PC-3 (cell line): ENCODE results near the gene EVA1B.

Source experiments
- CTCF ChIP-seq: fragments of 300-600 bp; sonication (generic); conservative IDR thresholded peaks from 2 replicates; pipeline ENCODE4 v1.5.1; 2017; ENCODE audit warnings: antibody characterized with exemption, low read depth, mild to moderate bottlenecking, low read length
- EZH2 ChIP-seq: fragments of 300-600 bp; sonication (generic); IDR thresholded peaks from one replicate; pipeline ENCODE4 v1.6.1; 2017; ENCODE audit warnings: antibody characterized with exemption, mild to moderate bottlenecking, low read length; ENCODE audit not compliant: unreplicated experiment
- EZH2phosphoT487 ChIP-seq: fragments of 300-600 bp; sonication (generic); IDR thresholded peaks from 2 replicates; pipeline ENCODE4 v1.6.1; 2018; ENCODE audit warnings: mild to moderate bottlenecking, antibody characterized with exemption, low read length, borderline replicate concordance

DNA sequence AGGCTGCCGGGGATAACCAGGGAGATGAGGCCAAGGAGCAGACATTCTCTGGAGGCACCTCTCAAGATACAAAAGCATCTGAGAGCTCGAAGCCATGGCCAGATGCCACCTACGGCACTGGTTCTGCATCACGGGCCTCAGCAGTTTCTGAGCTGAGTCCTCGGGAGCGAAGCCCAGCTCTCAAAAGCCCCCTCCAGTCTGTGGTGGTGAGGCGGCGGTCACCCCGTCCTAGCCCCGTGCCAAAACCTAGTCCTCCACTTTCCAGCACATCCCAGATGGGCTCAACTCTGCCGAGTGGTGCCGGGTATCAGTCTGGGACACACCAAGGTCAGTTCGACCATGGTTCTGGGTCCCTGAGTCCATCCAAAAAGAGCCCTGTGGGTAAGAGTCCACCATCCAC is 36.6 kb downstream of the EVA1B start:
- TF ChIP-seq EZH2 (no peak), CTCF (no peak), EZH2phosphoT487 (no peak)
